HCT116 (cell line): ENCODE measurements around the gene ARPP21. TPM values are rescaled to one million over a fixed set of nuclear protein-coding genes. Genes with fewer than 3 reads are reported as not detected.

ENCODE experiments used
- ATAC-seq: fragments of 200-7000 bp; cut with Tn5 transposase; 2 replicates; pipeline ENCODE4 v1.9.1; 2020; ENCODE audit warnings: mild to moderate bottlenecking, moderate library complexity
- BruUV-seq: library from RNA; stranded (reverse); fragments of 400-500 nt; replicated peaks from 2 replicates; lab custom pipeline; 2021; lab: Mats Ljungman, UMichigan
- CTCF ChIA-PET: fragments of 300-600 bp; sonication (Branson Sonifier 250); formaldehyde crosslinking; loops from one replicate; lab custom pipeline; 2021; ENCODE audit warnings: antibody characterized with exemption; lab: Charles Lee
- POLR2A ChIA-PET: fragments of 300-600, 350-600 bp; sonication (Branson Sonifier 250); formaldehyde crosslinking; loops from one replicate; lab custom pipeline; 2021; ENCODE audit warnings: antibody characterized with exemption; lab: Charles Lee
- RAD21 ChIA-PET, 2 experiments: fragments of 300-600 bp; sonication (Branson Sonifier 250); formaldehyde crosslinking; loops; one replicate each; lab custom pipeline; 2023; ENCODE audit warnings: low total read pairs in 2 of 2; ENCODE audit not compliant: uncharacterized antibody in 2 of 2, unreplicated experiment in 2 of 2, low non-redundant PET in 1 of 2; lab: Charles Lee
- DNase-seq: peaks from one replicate; pipeline ENCODE4 v3.0.0-alpha.2; 2010; ENCODE audit warnings: low read depth, low spot score
- H2AFZ ChIP-seq: fragments of 200-600 bp; shearing (Covaris generic), sonication (generic); 2 replicates; pipeline ENCODE4 v1.6.1; 2017; ENCODE audit warnings: low read depth, mixed run types, mixed read lengths, antibody characterized with exemption, low read length; ENCODE audit not compliant: poor library complexity, severe bottlenecking
- H3K27ac ChIP-seq: 2 replicates; pipeline ENCODE4 v1.5.1; 2012; ENCODE audit warnings: low read depth, low read length
- H3K27me3 ChIP-seq: fragments of 200-600 bp; sonication (generic); 2 replicates; pipeline ENCODE4 v1.6.1; 2016; ENCODE audit warnings: mixed run types, low read length, mixed read lengths; ENCODE audit not compliant: insufficient read depth
- H3K36me3 ChIP-seq, 2 experiments: fragments of 200-500 bp in 1 of 2; fragments of 200-600 bp in 1 of 2; sonication (Bioruptor generic) in 1 of 2; sonication (generic) in 1 of 2; 2 replicates each; pipeline versions ENCODE4 v1.5.1 to v1.6.1; 2014 to 2016; ENCODE audit warnings: low read length in 2 of 2, inconsistent platforms in 1 of 2, mixed read lengths in 1 of 2, mixed run types in 1 of 2; ENCODE audit not compliant: insufficient read depth in 2 of 2, control insufficient read depth in 1 of 2
- H3K4me1 ChIP-seq, 2 experiments: fragments of 200-600 bp in 1 of 2; sonication (generic) in 1 of 2; 2 replicates each; pipeline versions ENCODE4 v1.5.1 to v1.6.1; 2012 to 2017; ENCODE audit warnings: low read length in 2 of 2, inconsistent platforms in 1 of 2, mild to moderate bottlenecking in 1 of 2, mixed read lengths in 1 of 2, mixed run types in 1 of 2, moderate library complexity in 1 of 2; ENCODE audit not compliant: insufficient read depth in 2 of 2, control insufficient read depth in 1 of 2
- H3K4me2 ChIP-seq: fragments of 200-600 bp; sonication (generic); 2 replicates; pipeline ENCODE4 v1.6.1; 2017; ENCODE audit warnings: mixed run types, low read length, mixed read lengths
- H3K4me3 ChIP-seq, 2 experiments: fragments of 200-600 bp in 1 of 2; sonication (generic) in 1 of 2; replicated peaks in 1 of 2; 2 replicates each; pipeline ENCODE4 v1.5.1; 2011 to 2016; ENCODE audit warnings: low read length in 2 of 2, control low read depth in 1 of 2, low read depth in 1 of 2, mild to moderate bottlenecking in 1 of 2, mixed read lengths in 1 of 2, mixed run types in 1 of 2
- H3K79me2 ChIP-seq: fragments of 200-600 bp; sonication (generic); 2 replicates; pipeline ENCODE4 v1.6.1; 2017; ENCODE audit warnings: mild to moderate bottlenecking, mixed run types, low read length, moderate library complexity, mixed read lengths; ENCODE audit not compliant: insufficient read depth
- H3K9ac ChIP-seq: fragments of 200-600 bp; sonication (generic); 2 replicates; pipeline ENCODE4 v1.6.1; 2016; ENCODE audit warnings: low read length, mixed read lengths
- H3K9me2 ChIP-seq: fragments of 200-600 bp; sonication (generic), shearing (Covaris generic); 2 replicates; pipeline ENCODE4 v1.6.1; 2017; ENCODE audit warnings: mixed run types, mild to moderate bottlenecking, moderate library complexity; ENCODE audit not compliant: insufficient read depth
- H3K9me3 ChIP-seq, 2 experiments: fragments of 200-500 bp in 1 of 2; fragments of 200-600 bp in 1 of 2; sonication (Bioruptor generic) in 1 of 2; sonication (generic) in 1 of 2; 2 replicates each; pipeline ENCODE4 v1.6.1; 2014 to 2017; ENCODE audit warnings: low read length in 2 of 2, mixed read lengths in 2 of 2, inconsistent platforms in 1 of 2, low read depth in 1 of 2, mild to moderate bottlenecking in 1 of 2, mixed run types in 1 of 2, moderate library complexity in 1 of 2; ENCODE audit not compliant: control insufficient read depth in 1 of 2, insufficient read depth in 1 of 2
- H4K20me1 ChIP-seq: fragments of 200-600 bp; sonication (generic), shearing (Covaris generic); 2 replicates; pipeline ENCODE4 v1.6.1; 2017; ENCODE audit warnings: mixed run types, mild to moderate bottlenecking, moderate library complexity; ENCODE audit not compliant: insufficient read depth
- CBX3 ChIP-seq: IDR thresholded peaks from 2 replicates; pipeline ENCODE4 v1.6.1; 2012; ENCODE audit warnings: low read depth
- EGR1 ChIP-seq: IDR thresholded peaks from 2 replicates; pipeline ENCODE4 v1.6.1; 2012; ENCODE audit warnings: low read depth
- EZH2 ChIP-seq: fragments of 200-600 bp; sonication (generic); IDR thresholded peaks from 2 replicates; pipeline ENCODE4 v1.6.1; 2017; ENCODE audit warnings: antibody characterized with exemption, mixed run types
- EZH2phosphoT487 ChIP-seq: fragments of 200-600 bp; IDR thresholded peaks from 2 replicates; pipeline ENCODE4 v1.6.1; 2018; ENCODE audit warnings: antibody characterized with exemption, borderline replicate concordance
- FOSL1 ChIP-seq: IDR thresholded peaks from 2 replicates; pipeline ENCODE4 v1.6.1; 2012; ENCODE audit warnings: low read depth
- JUND ChIP-seq: IDR thresholded peaks from 2 replicates; pipeline ENCODE4 v1.6.1; 2012
- SIN3A ChIP-seq: IDR thresholded peaks from 2 replicates; pipeline ENCODE4 v1.6.1; 2012; ENCODE audit warnings: low read depth
- SP1 ChIP-seq: IDR thresholded peaks from 2 replicates; pipeline ENCODE4 v1.6.1; 2012; ENCODE audit warnings: low read depth
- TCF7L2 ChIP-seq: IDR thresholded peaks from 2 replicates; pipeline ENCODE4 v1.7.0; 2011; ENCODE audit warnings: borderline replicate concordance, inconsistent platforms; ENCODE audit not compliant: insufficient read depth, insufficient read length; ENCODE audit errors: extremely low read depth
- YY1 ChIP-seq: IDR thresholded peaks from 2 replicates; pipeline ENCODE4 v1.6.1; 2011; ENCODE audit warnings: low read length, low read depth, moderate library complexity, mild to moderate bottlenecking; ENCODE audit not compliant: insufficient replicate concordance; ENCODE audit errors: extremely low read depth
- intact Hi-C: fragments of 100-400 bp; cut with micrococcal nuclease; formaldehyde crosslinking; loops from 2 replicates; pipeline ENCODE4 v1.10.0; 2022
- total RNA-seq: library from RNA; stranded (reverse); gene quantifications from one replicate; pipeline ENCODE4 v1.2.1, GENCODE V29; 2021; ENCODE audit not compliant: unreplicated experiment
- TF ChIP-seq, protein P1 (sequence below): IDR thresholded peaks from 2 replicates; pipeline ENCODE4 v1.6.1; 2012
- TF ChIP-seq, protein P2 (sequence below): IDR thresholded peaks from 2 replicates; pipeline ENCODE4 v1.6.1; 2012; ENCODE audit warnings: low read depth

The ARPP21 gene
- total RNA-seq, 1 experiment from 2014 or later = not detected

DNA sequence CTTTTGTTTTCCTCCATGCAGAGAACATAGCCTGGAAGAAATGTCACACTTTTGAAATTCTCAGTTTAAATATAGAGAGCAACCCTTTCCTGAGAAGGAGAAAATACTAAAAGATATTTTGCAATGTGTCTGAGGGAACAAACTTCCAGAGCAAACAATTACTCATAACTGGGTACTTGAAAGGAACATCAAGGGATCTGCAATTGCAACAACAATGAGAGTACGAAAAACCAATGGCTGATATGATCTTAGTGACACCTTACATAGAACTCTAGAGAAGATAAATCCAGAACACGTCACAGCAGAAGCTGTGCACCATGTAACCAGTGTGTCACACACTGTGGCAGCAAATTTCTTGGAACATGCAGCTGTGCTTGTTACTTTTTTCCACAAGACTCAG, 14.6 kb upstream of the ARPP21 start:
- Histone ChIP-seq H2AFZ (no peak overlapping the region), H4K20me1 (no peaks in the 10 kb centered on the region), H3K9me2 (no peaks in the 10 kb centered on the region)
- BruUV-seq = no TSS peak
- TF ChIP-seq SP1 = no peak
- TF ChIP-seq, all 23 proteins: peak for 0
- Histone ChIP-seq H3K9ac (no peak overlapping the region), H3K36me3 (no peaks in the 10 kb centered on the region), H3K27me3 (no peaks in the 10 kb centered on the region), H3K4me2 (no peak overlapping the region), H3K9me3 (peaks cover 5 to 8% of the 10 kb centered on the region in 2 experiments; a peak in 2 of 4 replicates), H3K4me1 (no peaks in the 10 kb centered on the region), H3K4me3 (no peak overlapping the region), H3K27ac (no peak overlapping the region), H3K79me2 (no peaks in the 10 kb centered on the region)
- ATAC-seq (no peak), DNase-seq (no peak)
- POLR2A ChIA-PET = no interaction called here
- RAD21 ChIA-PET = no interaction called here
- intact Hi-C loops = no loop called here
- CTCF ChIA-PET = no interaction called here

DNA sequence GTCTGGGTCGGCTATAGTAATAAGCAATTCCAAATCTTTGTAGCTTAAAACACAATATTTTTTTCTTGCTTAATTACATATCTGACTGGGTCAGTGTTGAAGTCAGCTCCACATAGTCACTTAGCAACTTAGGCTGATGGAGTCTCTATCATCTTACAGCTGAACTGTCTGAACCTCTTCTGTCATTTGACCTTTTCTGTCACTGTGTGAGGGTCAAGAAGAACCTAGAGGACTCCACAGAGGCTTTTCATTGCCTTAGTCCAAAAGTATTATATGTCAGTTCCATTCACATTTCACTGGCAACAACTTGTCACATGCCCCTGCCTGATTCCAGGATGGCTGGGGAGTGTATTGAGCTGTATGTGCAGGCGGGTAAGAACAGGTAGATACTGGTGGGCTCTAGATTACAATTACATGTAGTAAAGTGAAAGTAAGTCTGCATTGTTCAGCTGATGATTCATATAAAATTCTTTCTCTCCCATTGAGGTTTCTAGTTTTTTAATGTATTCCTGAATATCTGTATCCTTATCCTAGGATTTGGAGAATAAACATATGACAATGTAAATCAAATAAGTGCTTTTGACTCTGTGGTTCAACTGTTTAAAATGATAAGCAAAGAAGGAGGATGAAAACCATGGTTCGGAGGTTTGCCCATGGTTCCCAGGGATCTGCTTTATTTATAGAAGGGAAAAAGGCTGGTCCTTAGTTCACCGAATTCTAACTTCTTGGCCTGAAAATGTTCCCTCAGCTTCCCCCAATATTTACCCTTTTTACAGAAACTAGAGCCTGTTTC, 5.8 kb upstream of the ARPP21 start:
- H3K9me2 ChIP-seq = no peaks in the 10 kb centered on the region
- H3K9me3 ChIP-seq = peaks cover 5 to 18% of the 10 kb centered on the region in 2 experiments; a peak in 2 of 4 replicates
- no peak overlapping the region for H3K27ac ChIP-seq
- ATAC-seq = no peak
- no peaks in the 10 kb centered on the region for H3K36me3 ChIP-seq
- no peak for DNase-seq
- intact Hi-C loops = no loop called here
- no peak overlapping the region for H2AFZ ChIP-seq
- H3K4me1 ChIP-seq = no peaks in the 10 kb centered on the region
- ChIA-PET POLR2A (no interaction called here), CTCF (no interaction called here)
- H3K4me3 ChIP-seq = no peak overlapping the region
- no peak overlapping the region for H3K4me2 ChIP-seq
- H3K79me2 ChIP-seq = no peaks in the 10 kb centered on the region
- H3K27me3 ChIP-seq = no peaks in the 10 kb centered on the region
- TF ChIP-seq TCF7L2 (no peak), YY1 (no peak), JUND (no peak), SP1 (no peak), SIN3A (no peak), EZH2phosphoT487 (no peak), EGR1 (no peak), CBX3 (no peak), EZH2 (no peak), FOSL1 (no peak)
- TF ChIP-seq, protein P1, sequence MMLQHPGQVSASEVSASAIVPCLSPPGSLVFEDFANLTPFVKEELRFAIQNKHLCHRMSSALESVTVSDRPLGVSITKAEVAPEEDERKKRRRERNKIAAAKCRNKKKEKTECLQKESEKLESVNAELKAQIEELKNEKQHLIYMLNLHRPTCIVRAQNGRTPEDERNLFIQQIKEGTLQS = no peak
- TF ChIP-seq, protein P2, sequence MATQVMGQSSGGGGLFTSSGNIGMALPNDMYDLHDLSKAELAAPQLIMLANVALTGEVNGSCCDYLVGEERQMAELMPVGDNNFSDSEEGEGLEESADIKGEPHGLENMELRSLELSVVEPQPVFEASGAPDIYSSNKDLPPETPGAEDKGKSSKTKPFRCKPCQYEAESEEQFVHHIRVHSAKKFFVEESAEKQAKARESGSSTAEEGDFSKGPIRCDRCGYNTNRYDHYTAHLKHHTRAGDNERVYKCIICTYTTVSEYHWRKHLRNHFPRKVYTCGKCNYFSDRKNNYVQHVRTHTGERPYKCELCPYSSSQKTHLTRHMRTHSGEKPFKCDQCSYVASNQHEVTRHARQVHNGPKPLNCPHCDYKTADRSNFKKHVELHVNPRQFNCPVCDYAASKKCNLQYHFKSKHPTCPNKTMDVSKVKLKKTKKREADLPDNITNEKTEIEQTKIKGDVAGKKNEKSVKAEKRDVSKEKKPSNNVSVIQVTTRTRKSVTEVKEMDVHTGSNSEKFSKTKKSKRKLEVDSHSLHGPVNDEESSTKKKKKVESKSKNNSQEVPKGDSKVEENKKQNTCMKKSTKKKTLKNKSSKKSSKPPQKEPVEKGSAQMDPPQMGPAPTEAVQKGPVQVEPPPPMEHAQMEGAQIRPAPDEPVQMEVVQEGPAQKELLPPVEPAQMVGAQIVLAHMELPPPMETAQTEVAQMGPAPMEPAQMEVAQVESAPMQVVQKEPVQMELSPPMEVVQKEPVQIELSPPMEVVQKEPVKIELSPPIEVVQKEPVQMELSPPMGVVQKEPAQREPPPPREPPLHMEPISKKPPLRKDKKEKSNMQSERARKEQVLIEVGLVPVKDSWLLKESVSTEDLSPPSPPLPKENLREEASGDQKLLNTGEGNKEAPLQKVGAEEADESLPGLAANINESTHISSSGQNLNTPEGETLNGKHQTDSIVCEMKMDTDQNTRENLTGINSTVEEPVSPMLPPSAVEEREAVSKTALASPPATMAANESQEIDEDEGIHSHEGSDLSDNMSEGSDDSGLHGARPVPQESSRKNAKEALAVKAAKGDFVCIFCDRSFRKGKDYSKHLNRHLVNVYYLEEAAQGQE = no peak
- TF ChIP-seq, all 23 proteins: peak for 0
- no TSS peak for BruUV-seq
- RAD21 ChIA-PET = no interaction called here
- Histone ChIP-seq H4K20me1 (no peaks in the 10 kb centered on the region), H3K9ac (no peak overlapping the region)
